NCI-H510A treated with DMSO at 0.1 percent for 48 hours (cell line): ENCODE results near the gene TP53INP2.
A peak's percentile ranks its signal among the peaks of the same experiment; 100 is the strongest.
"Not testable (repeated sequence)": the region's sequence is repeated elsewhere in the genome, so short reads cannot be mapped to it uniquely, and the experiment has no call there.

Experiments used
- DNase-seq: peaks from one replicate; lab custom pipeline; 2025; lab: John Stamatoyannopoulos, UW

TP53INP2 gene, protein sequence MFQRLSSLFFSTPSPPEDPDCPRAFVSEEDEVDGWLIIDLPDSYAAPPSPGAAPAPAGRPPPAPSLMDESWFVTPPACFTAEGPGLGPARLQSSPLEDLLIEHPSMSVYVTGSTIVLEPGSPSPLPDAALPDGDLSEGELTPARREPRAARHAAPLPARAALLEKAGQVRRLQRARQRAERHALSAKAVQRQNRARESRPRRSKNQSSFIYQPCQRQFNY

DNA sequence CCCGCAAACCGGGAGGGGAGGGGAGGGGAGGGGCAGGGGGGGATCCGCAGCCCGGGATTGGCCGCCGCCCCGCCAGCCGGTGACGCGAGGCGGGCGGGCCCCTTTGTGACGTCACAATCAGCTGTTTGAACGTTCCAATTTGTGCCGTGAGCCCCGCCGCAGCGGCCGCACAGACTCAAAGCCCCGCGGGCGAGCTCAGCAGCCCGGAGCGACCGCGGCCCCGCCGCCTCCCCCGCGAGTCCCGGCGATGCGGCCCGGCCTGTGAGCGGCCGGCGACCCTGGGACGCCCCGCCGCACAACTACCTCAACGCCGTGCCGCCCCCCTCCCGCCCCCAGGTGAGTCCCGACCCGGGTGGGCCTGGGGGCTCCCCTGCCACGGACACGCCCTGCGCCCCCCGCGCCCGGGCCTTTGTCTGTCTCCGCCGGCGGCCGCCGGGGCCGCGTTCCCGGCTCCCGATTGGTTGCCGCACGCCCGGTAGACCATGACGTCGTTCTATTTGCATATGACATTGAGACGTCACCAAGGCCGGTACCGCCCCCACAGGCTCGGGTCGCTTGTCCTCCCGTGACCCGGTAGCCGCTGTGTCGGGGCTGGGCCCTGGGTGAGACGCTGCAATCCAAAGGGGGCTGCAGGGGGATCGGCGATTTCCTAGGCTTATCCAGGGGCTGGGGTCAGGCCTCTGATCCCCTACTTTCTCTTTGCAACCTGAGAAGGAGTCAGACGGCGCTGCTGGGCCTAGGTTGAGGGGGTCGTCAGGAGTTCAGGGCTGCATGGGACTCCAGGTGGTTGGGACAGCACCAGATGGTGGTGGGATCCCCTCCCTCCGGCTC lies at the start of gene TP53INP2:
Gene TP53INP2, plus strand, starts transcription at position 168 of the 831 bp plus-strand sequence. CDS start 4,396 bp downstream, outside the sequence.
- DNase-seq: peak; percentile 84

DNA sequence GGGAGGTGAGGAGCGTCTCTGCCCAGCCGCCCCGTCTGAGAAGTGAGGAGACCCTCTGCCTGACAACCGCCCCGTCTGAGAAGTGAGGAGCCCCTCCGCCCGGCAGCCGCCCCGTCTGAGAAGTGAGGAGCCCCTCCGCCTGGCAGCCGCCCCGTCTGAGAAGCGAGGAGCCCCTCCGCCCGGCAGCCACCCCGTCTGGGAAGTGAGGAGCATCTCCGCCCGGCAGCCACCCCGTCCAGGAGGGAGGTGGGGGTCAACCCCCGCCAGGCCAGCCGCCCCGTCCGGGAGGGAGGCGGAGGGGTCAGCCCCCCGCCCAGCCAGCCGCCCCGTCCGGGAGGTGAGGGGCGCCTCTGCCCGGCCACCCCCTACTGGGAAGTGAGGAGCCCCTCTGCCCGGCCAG lies 45.5 kb upstream of the TP53INP2 start:
- not testable (repeated sequence) for DNase-seq

DNA sequence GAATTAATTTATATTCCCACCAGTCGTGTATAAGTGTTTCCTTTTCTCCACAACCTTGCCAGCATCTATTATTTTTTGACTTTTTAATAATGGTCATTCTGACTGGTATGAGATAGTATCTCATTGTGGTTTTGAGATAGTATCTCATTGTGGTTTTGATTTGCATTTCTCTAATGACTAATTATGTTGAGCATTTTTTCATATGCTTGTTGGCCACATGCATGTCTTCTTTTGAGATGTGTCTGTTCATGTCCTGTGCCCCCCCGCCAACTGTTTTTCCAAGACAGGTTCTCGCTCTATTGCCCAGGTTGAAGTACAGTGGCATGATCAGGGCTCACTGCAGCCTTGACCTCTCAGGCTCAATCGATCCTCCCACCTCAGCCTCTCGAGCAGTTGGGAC lies 42.3 kb upstream of the TP53INP2 start:
- DNase-seq: not testable (repeated sequence)

DNA sequence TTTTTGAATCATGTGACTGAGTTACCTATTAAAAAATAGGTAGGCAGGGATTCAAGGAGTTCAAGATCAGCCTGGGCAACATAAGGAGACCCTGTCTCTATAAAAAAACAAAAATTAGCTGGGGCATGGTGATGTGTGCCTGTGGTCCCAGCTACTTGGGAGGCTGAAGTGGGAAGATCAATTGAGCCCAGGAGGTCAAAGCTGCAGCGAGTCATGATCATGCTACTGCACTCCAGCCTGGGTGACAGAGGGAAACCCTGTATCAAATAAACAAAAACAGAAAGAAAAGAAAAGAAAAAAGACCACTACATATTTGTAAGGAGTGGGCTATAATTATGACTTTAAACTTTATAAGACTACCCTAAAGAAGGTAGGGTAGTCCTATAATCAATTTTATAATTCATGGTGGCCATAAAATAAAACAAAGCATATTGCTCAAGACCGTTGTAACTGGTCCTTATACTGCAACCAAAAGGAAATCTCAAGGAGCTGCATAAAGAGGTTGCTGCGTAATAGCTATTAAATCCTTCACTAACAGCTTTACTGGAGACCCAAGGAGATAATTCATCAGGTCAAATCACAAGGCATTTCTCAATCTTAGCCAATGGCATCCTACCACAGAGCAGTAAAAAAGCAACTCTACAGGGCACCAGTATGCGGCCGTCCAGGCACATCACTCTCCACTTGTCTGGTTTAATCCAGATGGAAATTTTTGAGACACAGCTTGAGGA lies 40.8 kb upstream of the TP53INP2 start:
- no peak for DNase-seq

DNA sequence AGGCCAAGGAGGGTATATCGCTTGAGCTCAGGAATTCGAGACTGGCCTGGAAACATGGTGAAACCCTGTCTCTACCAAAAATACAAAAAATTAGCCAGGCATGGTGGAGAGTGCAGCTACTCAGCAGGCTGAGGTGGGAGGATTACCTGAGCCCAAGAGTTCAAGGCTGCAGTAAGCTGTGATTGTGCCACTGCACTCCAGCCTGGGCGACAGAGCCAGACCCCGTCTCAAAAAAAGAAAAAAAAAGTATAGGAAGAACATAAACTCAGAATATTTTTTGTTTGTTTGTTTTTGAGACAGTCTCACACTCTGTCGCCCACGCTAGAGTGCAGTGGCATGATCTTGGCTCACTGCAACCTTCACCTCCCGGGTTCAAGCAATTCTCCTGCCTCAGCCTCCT lies 39.4 kb upstream of the TP53INP2 start:
- DNase-seq: not testable (repeated sequence)

DNA sequence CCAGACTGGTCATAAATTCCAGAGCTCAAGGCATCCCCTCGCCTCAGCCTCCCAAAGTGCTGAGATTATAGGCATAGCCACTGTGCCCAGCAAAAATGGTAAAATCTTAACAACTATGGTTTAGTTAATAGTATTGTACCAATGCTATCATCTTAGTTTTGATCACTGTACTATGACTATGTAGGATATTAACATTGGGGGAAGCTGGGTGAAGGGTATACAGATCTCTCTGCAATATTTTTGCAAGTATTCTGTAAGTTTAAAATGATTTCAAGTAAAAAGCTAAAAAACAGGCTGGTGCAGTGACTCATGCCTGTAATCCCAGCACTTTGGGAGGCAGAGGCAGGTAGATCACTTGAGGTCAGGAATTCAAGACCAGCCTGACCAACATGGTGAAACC lies 35.0 kb upstream of the TP53INP2 start:
- no peak for DNase-seq

DNA sequence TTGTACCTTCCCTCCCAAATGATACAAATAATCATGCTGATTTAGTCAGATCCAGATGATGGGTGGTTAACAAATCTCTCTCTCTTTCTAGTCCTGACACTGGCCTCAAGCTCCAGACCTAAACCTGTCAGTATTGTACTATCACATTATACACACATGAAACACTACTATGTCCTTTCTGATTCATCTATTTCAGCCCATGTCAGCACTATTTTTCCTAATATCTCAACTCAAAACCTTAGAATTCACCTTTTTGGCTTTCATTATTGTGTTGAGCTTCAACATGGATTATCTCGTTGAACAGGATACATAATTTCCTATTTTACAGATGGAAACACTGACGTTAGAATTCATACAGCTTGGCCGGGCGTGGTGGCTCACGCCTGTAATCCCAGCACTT lies 30.7 kb upstream of the TP53INP2 start:
- no peak for DNase-seq

DNA sequence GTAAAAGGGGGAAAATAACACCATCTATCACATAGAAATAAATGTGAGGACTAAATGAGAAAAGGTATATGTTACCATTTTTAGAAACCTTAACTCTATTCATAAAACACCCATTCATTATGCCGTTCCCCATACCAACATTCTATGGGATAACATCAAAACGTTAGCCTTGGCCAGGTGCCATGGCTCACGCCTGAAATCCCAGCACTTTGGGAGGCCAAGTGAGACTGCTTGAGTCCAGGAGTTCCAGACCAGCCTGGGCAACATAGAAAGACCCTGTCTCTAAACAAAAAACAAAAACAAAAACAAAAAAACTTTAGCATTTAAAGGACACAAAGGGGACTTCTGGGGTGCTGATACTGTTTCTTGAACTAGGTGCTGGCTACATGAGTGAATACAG lies 28.6 kb upstream of the TP53INP2 start:
- DNase-seq: no peak

DNA sequence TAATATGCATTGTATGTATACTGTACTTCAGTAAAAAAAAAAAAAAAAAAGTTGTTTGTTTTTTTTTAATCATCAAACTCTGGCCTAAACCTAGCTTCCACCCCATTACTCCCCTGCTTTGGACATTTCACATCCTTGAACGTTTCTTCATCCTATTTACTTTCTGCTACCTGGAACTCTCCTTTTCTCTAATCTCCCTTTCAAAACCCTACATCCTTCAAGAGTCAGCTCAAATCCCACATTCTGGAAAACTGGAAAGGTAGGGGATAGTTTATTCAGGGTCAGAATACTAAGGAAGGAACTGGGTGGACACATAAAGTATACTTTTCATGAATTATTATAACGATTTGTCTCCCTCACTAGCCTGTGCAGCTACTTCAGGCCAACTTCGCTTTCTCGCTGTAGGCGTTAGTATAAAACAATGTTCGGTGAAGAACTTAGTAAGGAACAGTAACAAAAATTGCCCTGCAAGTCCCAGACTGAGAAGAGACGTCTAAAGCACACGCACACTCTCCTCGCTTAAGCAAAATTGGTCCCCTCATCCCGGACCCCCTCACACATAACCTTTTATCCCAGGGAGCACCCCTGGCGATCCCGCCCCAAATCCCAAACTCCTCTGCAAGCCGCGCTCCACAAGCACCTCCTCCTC lies 28.0 kb upstream of the TP53INP2 start:
- DNase-seq: peak; percentile 68

DNA sequence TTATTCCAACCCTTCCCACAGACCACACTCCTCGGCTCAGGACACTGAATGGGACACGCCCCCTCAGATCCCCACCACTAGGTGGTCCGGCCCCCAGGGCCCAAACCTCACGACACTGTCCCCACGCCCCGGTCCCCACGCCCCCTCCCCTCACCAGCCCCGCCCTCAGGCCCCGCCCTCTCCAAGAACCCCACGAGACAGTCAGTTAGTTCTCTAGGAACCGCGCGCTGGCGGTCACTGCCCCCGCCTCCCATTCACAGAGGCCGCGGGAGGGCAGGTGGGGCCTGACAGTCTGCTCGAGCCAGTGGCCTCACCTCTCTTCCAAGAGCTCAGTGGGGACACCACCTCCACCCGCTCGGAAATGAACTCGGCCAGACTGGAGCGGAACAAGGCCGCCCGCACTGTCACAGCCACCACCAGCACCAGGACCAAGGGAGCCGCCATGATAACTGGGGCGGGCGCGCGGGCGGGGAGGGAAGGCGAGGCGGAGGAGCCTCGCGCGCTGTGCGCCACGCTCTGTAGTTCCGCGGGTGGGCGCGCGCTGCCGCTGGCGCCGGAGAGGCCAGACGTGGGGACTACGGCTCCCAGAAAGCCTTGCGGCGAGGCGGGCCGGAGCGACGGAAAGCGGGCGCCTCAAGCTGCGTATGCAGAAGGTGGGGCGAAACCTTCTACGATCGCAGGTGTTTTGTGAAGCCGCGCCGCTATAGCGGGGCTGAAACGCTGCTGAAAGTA lies 27.3 kb upstream of the TP53INP2 start, which contains the start of gene PIGU:
Gene PIGU, minus strand, starts transcription at position 451 of the 732 bp plus-strand sequence. Its CDS starts 7 bp downstream, at position 444.
- peak; percentile 97 for DNase-seq

DNA sequence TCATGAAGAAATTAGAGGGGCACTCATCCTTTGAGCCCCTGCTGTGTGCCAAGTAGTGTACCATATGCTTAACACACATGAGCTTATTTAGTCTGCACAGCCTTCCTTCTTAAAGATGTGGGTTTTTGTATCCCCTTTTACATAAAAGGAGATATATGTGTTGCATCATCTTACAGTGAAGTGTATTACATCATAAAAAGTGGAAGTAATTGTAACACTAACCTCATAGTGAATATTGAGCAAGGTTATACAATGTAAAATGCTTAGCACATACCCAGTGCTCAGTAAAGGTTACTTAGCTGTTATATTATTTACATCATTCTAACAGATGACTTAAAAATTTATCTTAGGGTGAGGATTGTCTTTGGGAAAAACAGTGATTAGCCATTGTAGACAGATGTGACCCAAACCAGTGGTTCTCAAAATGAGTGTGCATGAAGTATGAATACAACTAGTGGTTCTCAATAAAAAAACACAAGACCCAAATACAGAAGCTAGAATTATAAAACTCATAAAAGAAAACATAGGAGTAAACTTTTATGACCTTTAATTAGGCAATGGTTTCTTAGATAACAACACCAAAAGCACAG lies 23.5 kb upstream of the TP53INP2 start:
- no peak for DNase-seq

DNA sequence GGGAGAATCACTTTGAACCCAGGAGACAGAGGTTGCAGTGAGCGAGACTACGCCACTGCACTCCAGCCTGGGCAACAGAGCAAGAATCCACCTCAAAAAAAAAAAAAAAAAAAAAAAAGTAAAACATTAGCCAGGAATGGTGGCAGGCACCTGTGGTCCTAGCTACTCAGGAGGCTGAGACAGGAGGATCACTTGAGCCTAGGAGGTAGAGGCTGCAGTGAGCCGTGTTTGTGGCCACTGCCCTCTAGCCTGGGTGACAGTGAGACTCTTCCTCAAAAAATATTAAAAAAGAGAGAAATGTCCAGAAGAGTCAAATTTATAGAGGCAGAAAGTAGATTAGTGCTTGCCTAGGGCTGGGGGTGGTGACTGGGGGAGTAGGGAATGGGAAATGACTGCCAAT lies 20.5 kb upstream of the TP53INP2 start:
- no peak for DNase-seq

DNA sequence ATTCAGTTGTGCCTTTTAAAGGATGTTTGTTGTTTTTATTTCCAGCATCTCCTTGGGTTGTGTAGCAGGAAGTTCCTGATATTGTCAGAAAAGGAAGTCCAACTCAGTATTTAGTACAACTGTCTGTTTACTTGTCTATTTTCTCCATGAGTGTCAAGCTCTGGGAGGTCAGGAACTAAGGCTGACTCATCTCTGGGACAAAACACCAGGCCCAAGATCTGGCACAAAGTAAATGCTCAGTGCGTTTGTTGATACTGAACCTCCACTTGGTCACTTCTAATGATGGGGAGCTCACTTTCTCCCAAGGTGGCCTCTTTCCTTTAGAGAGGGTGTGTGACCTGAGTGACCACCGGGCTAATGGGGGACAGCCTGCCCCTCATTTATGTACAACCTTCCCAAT lies 14.7 kb upstream of the TP53INP2 start:
- DNase-seq: no peak

DNA sequence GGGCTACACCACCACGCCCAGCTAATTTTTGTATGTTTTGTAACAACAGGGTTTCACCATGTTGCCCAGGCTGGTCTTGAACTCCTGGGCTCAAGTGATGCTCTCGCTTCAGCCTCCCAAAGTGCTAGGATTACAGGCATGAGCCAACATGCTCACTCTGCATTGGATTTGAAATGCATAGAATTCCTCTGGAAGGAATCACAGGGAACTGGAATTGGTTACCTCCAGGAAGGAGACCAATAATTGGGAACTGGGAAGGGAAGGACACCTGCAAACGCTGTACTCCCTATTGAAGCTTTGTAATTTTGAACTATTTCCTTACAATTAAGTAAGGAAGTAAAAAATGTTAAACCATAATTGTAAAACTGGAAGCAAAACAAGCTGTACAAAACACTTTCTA lies 12.3 kb upstream of the TP53INP2 start:
- DNase-seq: no peak

DNA sequence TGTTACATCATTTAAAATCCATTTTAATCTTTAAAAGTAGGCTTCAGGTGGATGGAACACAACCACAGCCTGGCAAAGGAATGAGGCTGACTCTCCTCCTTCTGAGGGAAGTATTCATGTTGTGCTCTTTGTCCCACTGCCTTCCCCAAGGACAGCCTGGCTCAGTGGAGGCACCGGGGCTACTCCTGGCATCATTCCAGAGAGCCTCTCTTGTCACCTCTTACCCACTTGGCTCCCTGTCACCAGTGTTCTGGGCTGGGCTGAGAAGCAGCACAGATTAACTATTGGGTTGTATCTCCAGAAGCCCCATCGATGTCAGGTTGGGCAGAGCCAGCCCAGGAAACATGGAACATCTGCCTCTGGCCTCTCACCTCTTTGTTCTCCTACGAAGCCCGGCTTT lies 10.7 kb upstream of the TP53INP2 start:
- DNase-seq: no peak

DNA sequence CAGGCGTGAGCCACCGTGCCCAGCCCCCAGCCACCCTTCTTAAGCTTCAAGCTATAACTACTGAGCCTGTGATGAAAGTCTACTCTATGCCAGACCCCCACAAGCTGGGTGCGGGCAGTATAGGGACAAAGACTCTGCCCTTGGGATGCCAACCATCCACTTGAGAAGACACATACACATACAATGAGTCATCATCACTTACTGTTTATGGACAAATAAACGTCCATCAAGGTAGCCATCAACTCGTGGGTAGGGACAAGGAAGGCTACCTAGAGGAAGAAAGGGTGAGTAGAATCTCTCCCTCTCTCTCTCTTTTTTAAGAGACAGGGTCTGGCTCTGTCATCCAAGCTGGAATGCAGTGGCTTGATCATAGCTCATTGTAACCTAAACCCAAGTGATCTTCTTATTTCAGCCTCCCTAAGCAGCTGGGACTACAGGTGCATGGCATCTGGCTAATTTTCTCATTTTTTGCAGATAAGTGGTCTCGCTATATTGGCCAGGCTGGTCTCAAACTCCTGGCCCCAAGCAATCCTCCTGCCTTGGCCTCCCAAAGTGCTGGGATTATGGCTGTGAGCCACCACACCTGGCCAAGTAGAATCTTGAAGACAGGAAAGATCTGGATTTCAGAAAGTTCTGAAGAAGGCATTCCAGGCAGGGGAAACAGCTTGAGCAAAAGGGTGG lies 2.6 kb upstream of the TP53INP2 start:
- DNase-seq: no peak

DNA sequence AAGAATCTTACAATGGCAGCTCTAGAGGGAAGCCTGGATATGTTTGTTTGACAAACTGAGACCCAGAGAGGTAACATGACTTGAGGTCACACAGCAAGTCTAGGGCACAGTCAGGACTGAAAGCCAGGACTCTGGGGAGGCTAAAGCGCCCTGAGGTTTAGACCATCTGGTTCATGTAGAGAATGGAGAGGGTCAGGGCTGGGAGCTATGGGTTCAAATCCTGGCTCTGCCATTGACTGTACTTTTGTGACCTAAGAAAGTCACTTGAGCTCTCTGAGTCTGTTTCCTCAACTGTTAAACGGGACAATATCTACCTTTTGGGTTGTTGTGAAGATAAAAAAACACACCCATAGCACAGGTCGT lies 1.1 kb upstream of the TP53INP2 start:
- no peak for DNase-seq

DNA sequence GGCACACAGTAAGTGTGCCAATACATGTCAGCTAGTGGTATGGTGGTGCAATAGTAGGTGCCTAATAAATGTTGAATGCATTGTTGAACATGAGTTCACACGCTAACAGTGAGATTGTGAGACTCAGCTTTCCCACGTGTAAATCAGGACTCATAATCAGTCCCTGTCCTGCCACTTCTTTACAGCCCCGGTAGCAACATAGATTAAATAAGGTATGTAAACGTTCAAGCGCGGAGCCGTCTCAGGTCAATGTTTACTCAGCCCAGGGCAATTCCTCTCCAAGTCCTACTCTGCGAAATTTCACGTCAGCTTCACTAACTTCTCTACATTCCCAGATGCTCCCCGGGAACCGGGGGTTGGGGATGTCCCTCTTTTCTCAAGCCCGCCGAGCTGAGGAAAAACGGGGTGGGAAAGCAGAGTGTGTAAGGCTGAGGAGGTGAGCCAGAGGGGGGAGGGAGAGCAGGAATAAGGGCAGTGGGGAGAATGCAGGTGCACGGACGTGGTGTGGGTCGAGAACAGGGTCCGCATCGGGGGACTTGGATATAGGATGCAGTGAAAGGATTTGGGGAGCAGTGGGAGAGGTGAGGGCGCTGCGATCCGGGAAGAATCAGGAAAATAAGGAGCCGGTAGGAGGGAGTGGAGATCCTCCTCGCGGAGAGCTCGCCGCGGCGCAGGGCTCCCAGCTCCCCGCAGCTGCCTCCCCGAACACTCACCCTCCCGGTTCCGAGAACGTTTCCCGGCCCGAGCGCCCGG lies 544 bp upstream of the TP53INP2 start:
- peak; percentile 47 for DNase-seq

DNA sequence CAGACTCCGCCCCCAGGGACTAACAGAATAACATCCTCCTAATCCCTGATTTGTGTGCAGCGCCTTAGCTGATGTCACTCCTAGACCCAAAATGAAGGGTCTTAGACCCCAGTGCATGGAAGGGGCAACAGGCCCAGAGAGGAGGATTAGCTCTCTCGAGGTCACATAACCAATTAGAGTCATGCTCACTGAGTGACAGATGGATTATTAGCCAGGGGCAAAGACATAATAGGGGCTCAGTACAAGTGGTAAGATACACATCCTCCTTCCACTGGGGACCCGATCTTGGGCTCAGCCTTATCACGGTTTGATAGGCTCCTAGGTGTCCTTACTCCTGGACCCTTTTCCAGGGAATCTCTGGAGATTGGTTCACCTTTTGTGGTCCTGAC lies 858 bp downstream of the TP53INP2 start:
- no peak for DNase-seq
